Heart left ventricle (tissue), 16 donors: ENCODE measurements around the gene CDH23. TPM values are rescaled to one million over a fixed set of nuclear protein-coding genes. Genes with fewer than 3 reads are reported as not detected.

Experiments
- ATAC-seq, 4 donors: fragments of 200-7000 bp; cut with Tn5 transposase; one replicate each; pipeline ENCODE4 v1.9.1; 2020 to 2022; ENCODE audit warnings: moderate library complexity in 4 of 4, mild to moderate bottlenecking in 3 of 4, moderate number of reproducible peaks in 1 of 4
- DNase-seq, 5 donors: peaks; one replicate each; pipeline ENCODE4 v3.0.0-alpha.2; 2020
- H3K27ac ChIP-seq, 12 donors: fragments of 200-600 bp; sonication (generic) in 4 of 12; one replicate each; pipeline versions ENCODE4 v1.5.0 to v1.8.0; 2016 to 2022; ENCODE audit warnings: mild to moderate bottlenecking in 2 of 12
- H3K27me3 ChIP-seq, 9 donors: fragments of 200-600 bp; sonication (generic) in 2 of 9; one replicate each; pipeline versions ENCODE4 v1.5.1 to v1.8.0; 2016 to 2022; ENCODE audit warnings: mild to moderate bottlenecking in 3 of 9
- H3K36me3 ChIP-seq, 9 donors: fragments of 200-600 bp; sonication (generic) in 2 of 9; one replicate each; pipeline versions ENCODE4 v1.5.0 to v1.8.0; 2018 to 2022; ENCODE audit warnings: mild to moderate bottlenecking in 2 of 9
- H3K4me1 ChIP-seq, 12 donors: fragments of 200-600 bp; sonication (generic) in 4 of 12; one replicate each; pipeline versions ENCODE4 v1.5.0 to v1.8.0; 2016 to 2022; ENCODE audit warnings: mild to moderate bottlenecking in 3 of 12
- H3K4me3 ChIP-seq, 12 donors: fragments of 200-600 bp; sonication (generic) in 4 of 12; one replicate each; pipeline versions ENCODE4 v1.5.0 to v1.8.0; 2017 to 2022; ENCODE audit warnings: mild to moderate bottlenecking in 9 of 12, moderate library complexity in 4 of 12
- H3K9me3 ChIP-seq, 12 donors: fragments of 200-600 bp; sonication (generic) in 4 of 12; one replicate each; pipeline versions ENCODE4 v1.5.0 to v1.8.0; 2016 to 2022; ENCODE audit warnings: mild to moderate bottlenecking in 1 of 12
- POLR2A ChIP-seq, 2 donors: fragments of 450-650 bp; IDR thresholded peaks; one replicate each; pipeline ENCODE4 v1.6.1; 2017; ENCODE audit warnings: antibody characterized with exemption in 2 of 2, mild to moderate bottlenecking in 2 of 2, moderate library complexity in 2 of 2
- WGBS, 4 donors: extraction: QIAGEN DNeasy Blood & Tissue Kit in 2 of 4; methylation state at CpG; one replicate each; pipeline versions ENCODE4 v1.1.5 to v1.1.7; 2013 to 2018; 5-methylcytosine and 5-hydroxymethylcytosine counted together
- intact Hi-C, 10 donors: fragments of 100-400 bp; cut with DNase I; formaldehyde crosslinking; loops; one replicate each; pipeline versions ENCODE4 v1.11.1 to v1.14.2; 2022
- polyA plus RNA-seq, 2 donors: library from polyadenylated mRNA; stranded (reverse); fragments of 200-250 nt; gene quantifications; one replicate each; pipeline ENCODE4 v1.2.3, GENCODE V29; 2013
- total RNA-seq, 9 donors: library from RNA; depleted of rRNA in 2 of 9; stranded (reverse); fragments of >200 nt in 2 of 9; fragmentation: NEBNext Ultra II Directional in 3 of 9; extraction: Animal tissue kit (Norgen Biotek cat#: 25700) in 3 of 9; gene quantifications; one replicate each; pipeline versions ENCODE4 v1.1.0 to v1.2.4, GENCODE V29; 2016 to 2023
- TF ChIP-seq, protein P1 (sequence below), 12 donors: fragments of 200-600 bp; sonication (generic) in 4 of 12; IDR thresholded peaks; one replicate each; pipeline versions ENCODE4 v1.5.0 to v1.8.0; 2018 to 2022; ENCODE audit warnings: antibody characterized with exemption in 12 of 12, mild to moderate bottlenecking in 5 of 12
- donor health status: ischemic (EF 13 %, LVEDD 7.1; RV severe dilation, severe dysfunction).
- donor health status: healthy with polysubstance abuse.
- donor health status: DM: no; HTN: yes; CAD: no.
- donor health status: DM: no; HTN: no; CAD: no.
- donor health status: ischemic (EF 25% LVEDD 6.9; RV normal size, moderate dysfunction).
- donor health status: ischemic (EF 25% LVEDD 5.7; RV mildly dilated, moderate dysfunction).
- donor health status: healthy.
- donor health status: DM: yes; HTN: yes; CAD: no.
- donor health status: ischemic (EF 35%, LVEDD 5.7; RV mildly dilated, moderate dysfunction).
- donor health status: nonischemic (EF 11% LVEDD 7.7; RV severe dilation, severe dysfunction).
- donor health status: DM: yes; HTN: yes; CAD: no.
- donor health status: PGD.
- donor health status: ischemic (EF 29% LVEDD 5.4; RV normal size, mild dysfunction).
- donor health status: nonischemic (EF 23%, LVEDD 6.1; RV moderate dilation, normal function).

The CDH23 gene
- total and polyA plus RNA-seq, 11 donors, result 1.2 to 8.6 (median 3.9) TPM

DNA sequence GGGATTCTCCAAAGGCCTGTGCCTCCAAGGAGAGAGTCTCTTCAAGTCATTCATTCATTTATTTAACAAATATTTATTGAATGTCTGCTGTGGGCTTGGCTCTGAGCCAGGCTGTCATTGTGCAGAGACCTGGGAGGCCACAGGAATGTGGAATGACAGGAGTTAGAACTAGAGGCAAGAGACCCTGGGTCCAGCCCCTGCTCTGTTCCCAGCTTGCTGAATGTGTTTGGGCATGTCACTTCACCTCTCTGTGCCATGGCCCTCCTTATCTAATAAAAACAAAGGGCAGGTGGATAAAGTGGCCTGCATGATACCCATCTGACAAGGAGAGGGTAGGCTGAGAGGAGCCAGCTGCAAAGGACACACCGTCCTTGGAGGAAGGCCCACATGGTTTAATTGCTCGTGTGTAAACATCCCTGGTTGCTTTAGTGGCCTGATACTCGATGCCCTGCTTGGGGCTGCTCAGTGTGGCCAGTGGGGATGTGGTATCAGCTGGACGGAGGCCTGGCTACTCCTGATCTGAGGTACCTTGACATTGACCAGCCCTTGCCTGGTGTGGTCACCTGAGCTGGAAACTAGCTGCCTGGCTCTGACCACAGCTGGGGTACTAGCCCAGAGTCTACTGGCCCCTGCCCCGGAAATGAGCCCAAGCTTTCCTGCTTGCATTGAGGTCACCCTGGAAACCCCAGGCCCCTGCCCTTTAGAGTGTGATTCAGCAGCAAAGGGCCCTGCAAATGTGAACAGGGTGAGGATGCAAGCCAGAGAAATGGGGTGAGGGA lies 116.2 kb downstream of the CDH23 start:
- DNase-seq (no peak), ATAC-seq (no peak)
- Histone ChIP-seq H3K9me3 (no peaks in the 10 kb centered on the region), H3K36me3 (no peaks in the 10 kb centered on the region), H3K4me3 (no peak overlapping the region), H3K4me1 (peaks cover 0 to 7% (median 0%) of the 10 kb centered on the region in 12 donors), H3K27me3 (no peaks in the 10 kb centered on the region), H3K27ac (no peak overlapping the region)
- WGBS, 4 donors, result 55 to 71% (median 60%) methylated on average over 2 to 5 of the region's 5 CpGs
- TF ChIP-seq POLR2A (IDR thresholded peaks at IDR 0.05), result no peak
- TF ChIP-seq, protein P1, sequence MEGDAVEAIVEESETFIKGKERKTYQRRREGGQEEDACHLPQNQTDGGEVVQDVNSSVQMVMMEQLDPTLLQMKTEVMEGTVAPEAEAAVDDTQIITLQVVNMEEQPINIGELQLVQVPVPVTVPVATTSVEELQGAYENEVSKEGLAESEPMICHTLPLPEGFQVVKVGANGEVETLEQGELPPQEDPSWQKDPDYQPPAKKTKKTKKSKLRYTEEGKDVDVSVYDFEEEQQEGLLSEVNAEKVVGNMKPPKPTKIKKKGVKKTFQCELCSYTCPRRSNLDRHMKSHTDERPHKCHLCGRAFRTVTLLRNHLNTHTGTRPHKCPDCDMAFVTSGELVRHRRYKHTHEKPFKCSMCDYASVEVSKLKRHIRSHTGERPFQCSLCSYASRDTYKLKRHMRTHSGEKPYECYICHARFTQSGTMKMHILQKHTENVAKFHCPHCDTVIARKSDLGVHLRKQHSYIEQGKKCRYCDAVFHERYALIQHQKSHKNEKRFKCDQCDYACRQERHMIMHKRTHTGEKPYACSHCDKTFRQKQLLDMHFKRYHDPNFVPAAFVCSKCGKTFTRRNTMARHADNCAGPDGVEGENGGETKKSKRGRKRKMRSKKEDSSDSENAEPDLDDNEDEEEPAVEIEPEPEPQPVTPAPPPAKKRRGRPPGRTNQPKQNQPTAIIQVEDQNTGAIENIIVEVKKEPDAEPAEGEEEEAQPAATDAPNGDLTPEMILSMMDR (IDR thresholded peaks at IDR 0.05), result no peak
- intact Hi-C loops, result no loop called here

DNA sequence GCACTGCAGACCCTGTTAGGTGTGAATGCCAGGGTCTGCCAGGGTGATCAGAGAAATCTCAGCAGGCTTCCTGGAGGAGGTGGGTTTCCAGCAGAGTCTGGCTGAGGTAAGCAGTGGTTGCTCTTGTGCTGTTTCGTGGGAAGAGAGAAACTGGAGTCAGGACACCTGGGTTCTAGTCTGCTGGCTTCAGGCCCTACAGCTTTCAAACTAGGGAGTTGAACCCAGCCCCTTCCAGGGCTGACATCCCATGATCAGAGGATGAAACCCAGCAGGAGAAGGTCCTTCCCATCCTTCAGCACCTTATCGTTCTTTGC lies 116.8 kb downstream of the CDH23 start:
- no peak overlapping the region for H3K27ac ChIP-seq
- no peaks in the 10 kb centered on the region for H3K27me3 ChIP-seq
- TF ChIP-seq POLR2A (IDR thresholded peaks at IDR 0.05), result no peak
- TF ChIP-seq, protein P1 (IDR thresholded peaks at IDR 0.05), result no peak
- H3K36me3 ChIP-seq, result no peaks in the 10 kb centered on the region
- 81 to 90% (median 86%) methylated on average over 2 of the region's 2 CpGs for WGBS, 4 donors
- intact Hi-C loops, result no loop called here
- peaks cover 0 to 7% (median 0%) of the 10 kb centered on the region in 12 donors for H3K4me1 ChIP-seq
- no peak overlapping the region for H3K4me3 ChIP-seq
- DNase-seq, result no peak
- ATAC-seq, result no peak
- no peaks in the 10 kb centered on the region for H3K9me3 ChIP-seq

DNA sequence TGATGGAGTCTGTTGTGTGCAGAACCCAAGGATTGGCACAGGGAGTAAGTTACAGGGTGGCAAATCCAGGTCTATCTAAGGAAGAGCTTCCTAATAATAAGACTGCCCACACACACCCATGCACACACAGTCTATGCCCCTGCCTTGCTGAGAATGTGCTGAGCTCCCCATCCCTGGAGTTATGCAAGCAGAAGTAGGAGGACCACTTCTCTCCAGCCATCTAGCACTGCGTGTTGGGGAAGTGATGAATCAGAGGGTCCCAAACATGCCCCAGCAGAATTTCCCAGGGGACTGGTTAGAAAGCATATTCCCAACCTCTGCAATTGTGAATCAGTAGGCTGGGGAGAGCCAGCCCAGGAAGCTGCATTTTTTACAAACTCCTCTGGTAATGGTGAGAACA lies 117.2 kb downstream of the CDH23 start:
- ATAC-seq, result no peak
- Histone ChIP-seq H3K4me1 (peaks cover 0 to 7% (median 0%) of the 10 kb centered on the region in 12 donors), H3K4me3 (no peak overlapping the region), H3K27me3 (no peaks in the 10 kb centered on the region), H3K36me3 (no peaks in the 10 kb centered on the region), H3K27ac (no peak overlapping the region), H3K9me3 (no peaks in the 10 kb centered on the region)
- 70 to 83% (median 82%) methylated on average over 1 of the region's 1 CpG for WGBS, 4 donors
- TF ChIP-seq POLR2A (IDR thresholded peaks at IDR 0.05), result no peak
- TF ChIP-seq, protein P1 (IDR thresholded peaks at IDR 0.05), result no peak
- DNase-seq, result no peak
- intact Hi-C loops, result no loop called here

DNA sequence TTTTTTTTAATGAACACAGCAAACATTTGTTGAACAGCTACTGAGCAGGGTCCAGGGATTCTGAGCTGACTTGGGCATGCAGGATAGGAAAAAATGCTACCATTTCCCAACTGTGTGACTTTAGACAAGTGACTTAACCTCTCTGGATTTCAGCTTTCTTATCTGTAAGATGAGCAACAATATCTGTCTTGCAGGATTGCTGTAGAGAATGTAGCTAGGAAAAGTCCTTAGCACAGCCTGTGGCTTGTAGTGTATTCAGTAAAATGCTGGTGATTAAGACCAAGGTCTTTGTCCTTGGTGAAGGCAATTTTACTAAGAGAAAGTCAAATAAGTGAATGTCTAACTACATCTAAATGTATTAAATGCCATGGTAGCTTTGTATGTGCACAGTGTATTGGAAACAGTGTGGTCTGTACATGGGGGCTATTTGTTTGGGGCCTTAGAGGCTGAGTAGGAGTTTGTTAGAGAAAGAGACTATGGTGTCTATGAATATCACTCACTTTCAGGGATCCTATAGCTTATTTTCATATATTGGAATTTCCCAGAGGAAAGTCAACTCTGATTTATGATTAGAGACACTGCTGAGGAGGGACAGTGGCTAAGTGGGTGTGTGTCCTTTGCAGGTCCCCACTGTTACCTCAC lies 118.9 kb downstream of the CDH23 start:
- no peaks in the 10 kb centered on the region for H3K36me3 ChIP-seq
- H3K4me3 ChIP-seq, result no peak overlapping the region
- no peaks in the 10 kb centered on the region for H3K27me3 ChIP-seq
- no peak overlapping the region for H3K27ac ChIP-seq
- DNase-seq (no peak), ATAC-seq (no peak)
- peaks cover 0 to 7% (median 0%) of the 10 kb centered on the region in 12 donors for H3K4me1 ChIP-seq
- intact Hi-C loops, result no loop called here
- TF ChIP-seq, protein P1 (IDR thresholded peaks at IDR 0.05), result no peak
- TF ChIP-seq POLR2A (IDR thresholded peaks at IDR 0.05), result no peak
- H3K9me3 ChIP-seq, result no peaks in the 10 kb centered on the region
